ENCODE results near the gene OXTR. TPM values are rescaled to one million over a fixed set of nuclear protein-coding genes. Genes with fewer than 3 reads are reported as not detected.

Gene OXTR
- total and polyA plus RNA-seq, 2 experiments from 2014 or later, result 0.97 to 1.9 TPM

- Histone ChIP-seq H3K4me2 (no peak overlapping the region), H3K36me3 (replicated peaks; ENCODE audit: insufficient read depth, low read depth) (no peaks in the 10 kb centered on the region), H2AFZ (no peak overlapping the region), H3K27ac (no peak overlapping the region), H3K4me1 (ENCODE audit: insufficient read depth) (no peaks in the 10 kb centered on the region), H3K27me3 (no peaks in the 10 kb centered on the region), H3K9me3 (ENCODE audit: low read depth) (no peaks in the 10 kb centered on the region), H3K79me2 (no peaks in the 10 kb centered on the region), H4K20me1 (ENCODE audit: insufficient read depth, poor library complexity, severe bottlenecking) (no peaks in the 10 kb centered on the region), H3K4me3 (no peak overlapping the region), H3K9me2 (replicated peaks; ENCODE audit: insufficient read depth) (no peaks in the 10 kb centered on the region)
- 56% methylated on average over 3 of the region's 3 CpGs for WGBS (ENCODE audit: low lambda C conversion rate, missing lambda C conversion rate)
- no peak for TF ChIP-seq EZH2phosphoT487 (IDR thresholded peaks at IDR 0.05; ENCODE audit: low read depth, severe bottlenecking, unreplicated experiment)
- no peak for TF ChIP-seq CTCF (IDR thresholded peaks at IDR 0.05; ENCODE audit: poor library complexity)
- TF ChIP-seq EZH2 (IDR thresholded peaks at IDR 0.05; ENCODE audit: borderline replicate concordance), result no peak
- no peak for DNase-seq (ENCODE audit: low spot score)
These were observed 30.6 kb upstream of the OXTR start for GRCh38 chr3:8800016-8800415.

- Histone ChIP-seq H2AFZ (no peak overlapping the region), H3K4me3 (no peak overlapping the region), H3K4me1 (ENCODE audit: insufficient read depth) (no peaks in the 10 kb centered on the region), H3K27me3 (no peaks in the 10 kb centered on the region), H3K27ac (no peak overlapping the region), H3K4me2 (no peak overlapping the region), H4K20me1 (ENCODE audit: insufficient read depth, poor library complexity, severe bottlenecking) (no peaks in the 10 kb centered on the region), H3K79me2 (no peaks in the 10 kb centered on the region), H3K9me2 (replicated peaks; ENCODE audit: insufficient read depth) (no peaks in the 10 kb centered on the region), H3K9me3 (ENCODE audit: low read depth) (peaks cover 2% of the 10 kb centered on the region), H3K36me3 (replicated peaks; ENCODE audit: insufficient read depth, low read depth) (no peaks in the 10 kb centered on the region)
- no peak for DNase-seq (ENCODE audit: low spot score)
- WGBS (ENCODE audit: low lambda C conversion rate, missing lambda C conversion rate), result 84% methylated on average over 3 of the region's 3 CpGs
- TF ChIP-seq CTCF (IDR thresholded peaks at IDR 0.05; ENCODE audit: poor library complexity) (no peak), EZH2 (IDR thresholded peaks at IDR 0.05; ENCODE audit: borderline replicate concordance) (no peak)
These were observed 24.8 kb upstream of the OXTR start for GRCh38 chr3:8794247-8794646.

GRCh38 chr3:8793242-8793641 lies 23.8 kb upstream of the OXTR start:
- H3K4me1 ChIP-seq (ENCODE audit: insufficient read depth), result no peaks in the 10 kb centered on the region
- no peaks in the 10 kb centered on the region for H3K36me3 ChIP-seq (replicated peaks; ENCODE audit: insufficient read depth, low read depth)
- H3K79me2 ChIP-seq, result no peaks in the 10 kb centered on the region
- H2AFZ ChIP-seq, result no peak overlapping the region
- WGBS (ENCODE audit: low lambda C conversion rate, missing lambda C conversion rate), result 82% methylated on average over 7 of the region's 7 CpGs
- TF ChIP-seq EZH2 (IDR thresholded peaks at IDR 0.05; ENCODE audit: borderline replicate concordance) (no peak), EZH2phosphoT487 (IDR thresholded peaks at IDR 0.05; ENCODE audit: low read depth, severe bottlenecking, unreplicated experiment) (no peak), CTCF (IDR thresholded peaks at IDR 0.05; ENCODE audit: poor library complexity) (no peak)
- no peaks in the 10 kb centered on the region for H3K9me2 ChIP-seq (replicated peaks; ENCODE audit: insufficient read depth)
- H3K27ac ChIP-seq, result no peak overlapping the region
- no peak overlapping the region for H3K4me2 ChIP-seq
- no peaks in the 10 kb centered on the region for H4K20me1 ChIP-seq (ENCODE audit: insufficient read depth, poor library complexity, severe bottlenecking)
- DNase-seq (ENCODE audit: low spot score), result no peak
- H3K4me3 ChIP-seq, result no peak overlapping the region
- no peaks in the 10 kb centered on the region for H3K27me3 ChIP-seq
- peaks cover 4% of the 10 kb centered on the region for H3K9me3 ChIP-seq (ENCODE audit: low read depth)

GRCh38 chr3:8790529-8790928 lies 21.1 kb upstream of the OXTR start:
- Histone ChIP-seq H3K79me2 (no peaks in the 10 kb centered on the region), H3K9me3 (ENCODE audit: low read depth) (peaks cover 4% of the 10 kb centered on the region), H3K4me2 (no peak overlapping the region), H2AFZ (no peak overlapping the region), H3K27ac (no peak overlapping the region), H3K9me2 (replicated peaks; ENCODE audit: insufficient read depth) (no peaks in the 10 kb centered on the region), H3K36me3 (replicated peaks; ENCODE audit: insufficient read depth, low read depth) (no peaks in the 10 kb centered on the region), H3K4me3 (no peak overlapping the region), H3K4me1 (ENCODE audit: insufficient read depth) (no peaks in the 10 kb centered on the region), H4K20me1 (ENCODE audit: insufficient read depth, poor library complexity, severe bottlenecking) (no peaks in the 10 kb centered on the region), H3K27me3 (no peaks in the 10 kb centered on the region)
- 89% methylated on average over 2 of the region's 2 CpGs for WGBS (ENCODE audit: low lambda C conversion rate, missing lambda C conversion rate)
- no peak for TF ChIP-seq EZH2 (IDR thresholded peaks at IDR 0.05; ENCODE audit: borderline replicate concordance)
- no peak for TF ChIP-seq CTCF (IDR thresholded peaks at IDR 0.05; ENCODE audit: poor library complexity)
- TF ChIP-seq EZH2phosphoT487 (IDR thresholded peaks at IDR 0.05; ENCODE audit: low read depth, severe bottlenecking, unreplicated experiment), result no peak
- DNase-seq (ENCODE audit: low spot score), result no peak

Data from hepatocyte (in vitro differentiated cells).